Liver (tissue), 9 donors: ENCODE results near the gene SLC25A38. TPM values are rescaled to one million over a fixed set of nuclear protein-coding genes. Genes with fewer than 3 reads are reported as not detected.

Experiments used
- DNase-seq: peaks from one replicate; pipeline ENCODE4 v3.0.0-alpha.2; 2017; ENCODE audit warnings: low spot score
- H3K27ac ChIP-seq, 2 donors: one replicate each; pipeline ENCODE4 v1.7.0; 2013; ENCODE audit warnings: inconsistent platforms in 2 of 2, low read length in 2 of 2, control low read depth in 1 of 2, low read depth in 1 of 2, mild to moderate bottlenecking in 1 of 2
- H3K27me3 ChIP-seq, 4 donors: one replicate each; pipeline versions ENCODE4 v1.6.1 to v1.7.0; 2013; ENCODE audit warnings: low read length in 3 of 4, inconsistent platforms in 1 of 4, mild to moderate bottlenecking in 1 of 4, moderate library complexity in 1 of 4; ENCODE audit not compliant: control insufficient read depth in 4 of 4, insufficient read depth in 4 of 4
- H3K36me3 ChIP-seq, 4 donors: one replicate each; pipeline versions ENCODE4 v1.6.1 to v1.7.0; 2013; ENCODE audit warnings: low read length in 3 of 4, mild to moderate bottlenecking in 3 of 4, low read depth in 1 of 4, moderate library complexity in 1 of 4; ENCODE audit not compliant: control insufficient read depth in 4 of 4, insufficient read depth in 3 of 4
- H3K4me1 ChIP-seq, 4 donors: one replicate each; pipeline versions ENCODE4 v1.6.1 to v1.7.0; 2013; ENCODE audit warnings: low read length in 3 of 4, mild to moderate bottlenecking in 3 of 4, moderate library complexity in 1 of 4; ENCODE audit not compliant: control insufficient read depth in 4 of 4, insufficient read depth in 4 of 4
- H3K4me3 ChIP-seq, 3 donors: one replicate each; pipeline versions ENCODE4 v1.6.1 to v1.7.0; 2013; ENCODE audit warnings: low read length in 3 of 3, control low read depth in 1 of 3, low read depth in 1 of 3, mild to moderate bottlenecking in 1 of 3
- H3K9ac ChIP-seq, 2 donors: one replicate each; pipeline ENCODE4 v1.7.0; 2013; ENCODE audit warnings: low read length in 2 of 2, mild to moderate bottlenecking in 2 of 2, moderate library complexity in 2 of 2, control low read depth in 1 of 2, low read depth in 1 of 2
- H3K9me3 ChIP-seq, 4 donors: one replicate each; pipeline versions ENCODE4 v1.6.1 to v1.7.0; 2013; ENCODE audit warnings: low read length in 3 of 4; ENCODE audit not compliant: control insufficient read depth in 4 of 4
- ATF3 ChIP-seq: IDR thresholded peaks from 2 replicates; pipeline ENCODE4 v1.6.1; 2016; ENCODE audit warnings: antibody characterized with exemption
- CTCF ChIP-seq: fragments of 150-350 bp; IDR thresholded peaks from 2 replicates; pipeline ENCODE4 v1.5.1; 2017; ENCODE audit warnings: improper control_type of control experiment, low read depth, low read length; ENCODE audit not compliant: missing input control
- FOXA1 ChIP-seq: IDR thresholded peaks from 2 replicates; pipeline ENCODE4 v1.6.1; 2016; ENCODE audit warnings: antibody characterized with exemption
- FOXA2 ChIP-seq: IDR thresholded peaks from 2 replicates; pipeline ENCODE4 v1.6.1; 2016; ENCODE audit warnings: antibody characterized with exemption
- GABPA ChIP-seq, 2 donors: IDR thresholded peaks in 1 of 2; conservative IDR thresholded peaks in 1 of 2; 2 replicates each; pipeline ENCODE4 v1.6.1; 2016; ENCODE audit warnings: antibody characterized with exemption in 2 of 2, mild to moderate bottlenecking in 1 of 2, moderate library complexity in 1 of 2
- HNF4A ChIP-seq, 2 donors: conservative IDR thresholded peaks; 2 replicates each; pipeline ENCODE4 v1.6.1; 2016; ENCODE audit warnings: antibody characterized with exemption in 2 of 2, mild to moderate bottlenecking in 2 of 2
- HNF4G ChIP-seq: IDR thresholded peaks from 2 replicates; pipeline ENCODE4 v1.6.1; 2016; ENCODE audit warnings: antibody characterized with exemption
- JUND ChIP-seq, 2 donors: IDR thresholded peaks; 2 replicates each; pipeline ENCODE4 v1.6.1; 2016; ENCODE audit warnings: antibody characterized with exemption in 2 of 2
- MAX ChIP-seq: IDR thresholded peaks from 2 replicates; pipeline ENCODE4 v1.6.1; 2016; ENCODE audit warnings: antibody characterized with exemption
- NR2F2 ChIP-seq: IDR thresholded peaks from 2 replicates; pipeline ENCODE4 v1.6.1; 2016; ENCODE audit warnings: antibody characterized with exemption
- RAD21 ChIP-seq, 2 donors: IDR thresholded peaks; 2 replicates each; pipeline ENCODE4 v1.6.1; 2016; ENCODE audit warnings: antibody characterized with exemption in 2 of 2, mild to moderate bottlenecking in 2 of 2
- REST ChIP-seq: IDR thresholded peaks from 2 replicates; pipeline ENCODE4 v1.6.1; 2016; ENCODE audit warnings: antibody characterized with exemption, mild to moderate bottlenecking
- RXRA ChIP-seq, 2 donors: IDR thresholded peaks; 2 replicates each; pipeline ENCODE4 v1.6.1; 2017 to 2018; ENCODE audit warnings: antibody characterized with exemption in 2 of 2, mild to moderate bottlenecking in 1 of 2
- SP1 ChIP-seq: IDR thresholded peaks from 2 replicates; pipeline ENCODE4 v1.6.1; 2018; ENCODE audit warnings: antibody characterized with exemption, mild to moderate bottlenecking
- TAF1 ChIP-seq: conservative IDR thresholded peaks from 2 replicates; pipeline ENCODE4 v1.6.1; 2016; ENCODE audit warnings: antibody characterized with exemption, mild to moderate bottlenecking
- YY1 ChIP-seq: IDR thresholded peaks from 2 replicates; pipeline ENCODE4 v1.6.1; 2016; ENCODE audit warnings: antibody characterized with exemption, mild to moderate bottlenecking
- ZBTB33 ChIP-seq: IDR thresholded peaks from 2 replicates; pipeline ENCODE4 v1.6.1; 2016; ENCODE audit warnings: antibody characterized with exemption
- WGBS: extraction: QIAGEN DNeasy Blood & Tissue Kit; methylation state at CpG from one replicate; pipeline ENCODE4 v1.1.7; 2013; 5-methylcytosine and 5-hydroxymethylcytosine counted together
- polyA plus RNA-seq, 2 donors: library from polyadenylated mRNA; stranded (reverse) in 1 of 2; unstranded in 1 of 2; fragments of 200-250 nt in 1 of 2; fragments of >200 nt in 1 of 2; fragmentation: Nextera tagmentation in 1 of 2; extraction: Ambion mirVana in 1 of 2; gene quantifications; one replicate each; pipeline versions ENCODE4 v1.2.1 to v1.2.3, GENCODE V29; 2013 to 2015
- total RNA-seq, 2 donors: library from RNA; depleted of rRNA; stranded (reverse); fragments of >200 nt; gene quantifications; one replicate each; pipeline ENCODE4 v1.2.3, GENCODE V29; 2014
- donor health status: healthy.
- donor health status: healthy.
- donor health status: healthy.
- donor health status: healthy.
- donor health status: healthy.

The SLC25A38 gene
- total and polyA plus RNA-seq, 4 donors, result 19.8 to 44.4 (median 24.3) TPM

- Histone ChIP-seq H3K27me3 (no peaks in the 10 kb centered on the region), H3K9me3 (no peaks in the 10 kb centered on the region), H3K27ac (peak overlapping the region; percentile 51 to 79), H3K4me1 (peaks cover 2 to 19% (median 9%) of the 10 kb centered on the region in 4 donors), H3K4me3 (peak overlapping the region; percentile 77 to 90 (median 83)), H3K9ac (peak overlapping the region; percentile 24 to 26), H3K36me3 (peaks cover 8 to 31% (median 23%) of the 10 kb centered on the region in 4 donors)
- WGBS, result 75% methylated on average over 13 of the region's 13 CpGs
- no peak for TF ChIP-seq FOXA1
- TF ChIP-seq NR2F2, result no peak
- TF ChIP-seq GABPA (IDR thresholded peaks at IDR 0.05 in 1 of 2, conservative IDR thresholded peaks at IDR 0.05 in 1 of 2), result no peak
- TF ChIP-seq ATF3, result no peak
- TF ChIP-seq REST, result no peak
- TF ChIP-seq HNF4G, result no peak
- no peak for TF ChIP-seq ZBTB33
- TF ChIP-seq JUND (IDR thresholded peaks at IDR 0.05), result no peak
- TF ChIP-seq CTCF, result no peak
- TF ChIP-seq RAD21 (IDR thresholded peaks at IDR 0.05), result no peak
- TF ChIP-seq SP1, result no peak
- no peak for TF ChIP-seq RXRA (IDR thresholded peaks at IDR 0.05)
- no peak for TF ChIP-seq YY1
- TF ChIP-seq MAX, result no peak
- TF ChIP-seq FOXA2, result no peak
- TF ChIP-seq TAF1, result no peak
- no peak for TF ChIP-seq HNF4A (conservative IDR thresholded peaks at IDR 0.05)
- DNase-seq, result no peak
These were observed 22.7 kb downstream of the SLC25A38 start for GRCh38 chr3:39405687-39406367.
